Endothelial cell of umbilical vein (primary cell): Measurements from ENCODE around the gene PTPN12. TPM values are rescaled to one million over a fixed set of nuclear protein-coding genes. Genes with fewer than 3 reads are reported as not detected.

ENCODE experiments used
- BruUV-seq: library from RNA; stranded (reverse); fragments of 400-500 nt; replicated peaks from 2 replicates; lab custom pipeline; 2021; lab: Mats Ljungman, UMichigan
- CTCF ChIA-PET: fragments of 300-600, 350-600 bp; sonication (Branson Sonifier 250); formaldehyde crosslinking; loops from one replicate; lab custom pipeline; 2021; ENCODE audit warnings: antibody characterized with exemption, inconsistent platforms; lab: Charles Lee
- POLR2A ChIA-PET: fragments of 300-600, 350-600 bp; sonication (Branson Sonifier 250); formaldehyde crosslinking; loops from one replicate; lab custom pipeline; 2021; ENCODE audit warnings: antibody characterized with exemption, inconsistent platforms; lab: Charles Lee
- DNase-seq: peaks from one replicate; pipeline ENCODE4 v3.0.0-alpha.2; 2011; ENCODE audit warnings: low read depth, low spot score
- FAIRE-seq: peaks from 2 replicates; lab custom pipeline; 2011; peaks lifted over from hg19 to GRCh38; lab: Jason Lieb, UNC
- H2AFZ ChIP-seq: 2 replicates; pipeline ENCODE4 v1.6.0; 2012; ENCODE audit warnings: low read depth, low read length, control low read depth, inconsistent platforms
- H3K27ac ChIP-seq: 2 replicates; pipeline ENCODE4 v1.5.1; 2011; ENCODE audit warnings: low read depth, mild to moderate bottlenecking, control low read depth, low read length, moderate library complexity; ENCODE audit not compliant: insufficient read depth
- H3K27me3 ChIP-seq, 2 experiments: 2 replicates each; pipeline versions ENCODE4 v1.6.0 to v1.6.1; 2011; ENCODE audit warnings: low read length in 2 of 2, mixed read lengths in 1 of 2; ENCODE audit not compliant: control insufficient read depth in 2 of 2, insufficient read depth in 2 of 2
- H3K36me3 ChIP-seq, 2 experiments: 2 replicates in 1 of 2; 3 replicates in 1 of 2; pipeline ENCODE4 v1.5.1; 2011; ENCODE audit warnings: low read length in 2 of 2, mild to moderate bottlenecking in 1 of 2, moderate library complexity in 1 of 2; ENCODE audit not compliant: control insufficient read depth in 2 of 2, insufficient read depth in 2 of 2; ENCODE audit errors: extremely low read depth in 1 of 2
- H3K4me1 ChIP-seq: 3 replicates; pipeline ENCODE4 v1.5.1; 2011; ENCODE audit warnings: mild to moderate bottlenecking, low read length; ENCODE audit not compliant: control insufficient read depth, insufficient read depth; ENCODE audit errors: extremely low read depth
- H3K4me2 ChIP-seq: 2 replicates; pipeline ENCODE4 v1.6.1; 2011; ENCODE audit warnings: low read length, control low read depth, mixed read lengths; ENCODE audit not compliant: insufficient read depth
- H3K4me3 ChIP-seq, 3 experiments: fragments of 200-600 bp in 1 of 3; sonication (generic), shearing (Covaris generic) in 1 of 3; replicated peaks in 1 of 3; 2 replicates each; pipeline ENCODE4 v1.5.1; 2011 to 2016; ENCODE audit warnings: control low read depth in 3 of 3, low read length in 3 of 3, mild to moderate bottlenecking in 2 of 3, inconsistent platforms in 1 of 3, low read depth in 1 of 3, moderate library complexity in 1 of 3; ENCODE audit not compliant: insufficient read depth in 1 of 3
- H3K79me2 ChIP-seq: 2 replicates; pipeline ENCODE4 v1.6.0; 2012; ENCODE audit warnings: low read length, inconsistent platforms; ENCODE audit not compliant: control insufficient read depth, insufficient read depth
- H3K9ac ChIP-seq: replicated peaks from 2 replicates; pipeline ENCODE3; 2011; ENCODE audit warnings: low read length, control low read depth; ENCODE audit not compliant: insufficient read depth; ENCODE audit errors: extremely low read depth
- H3K9me1 ChIP-seq: replicated peaks from 3 replicates; pipeline ENCODE4 v1.6.0; 2011; ENCODE audit warnings: mild to moderate bottlenecking, low read length; ENCODE audit not compliant: control insufficient read depth, insufficient read depth; ENCODE audit errors: extremely low read depth
- H3K9me3 ChIP-seq: replicated peaks from 2 replicates; pipeline ENCODE4 v1.5.1; 2012; ENCODE audit warnings: low read length, inconsistent platforms; ENCODE audit not compliant: control insufficient read depth, insufficient read depth
- H4K20me1 ChIP-seq: replicated peaks from 2 replicates; pipeline ENCODE3; 2011; ENCODE audit warnings: mild to moderate bottlenecking, low read length; ENCODE audit not compliant: control insufficient read depth, insufficient read depth; ENCODE audit errors: extremely low read depth
- CTCF ChIP-seq, 2 donors: IDR thresholded peaks; 1 replicate in 1 of 2; 2 replicates in 1 of 2; pipeline ENCODE4 v1.5.1; 2011; ENCODE audit warnings: low read length in 2 of 2, mild to moderate bottlenecking in 2 of 2, moderate library complexity in 2 of 2, control low read depth in 1 of 2, inconsistent platforms in 1 of 2, low read depth in 1 of 2; ENCODE audit not compliant: insufficient read depth in 1 of 2; ENCODE audit errors: extremely low read depth in 1 of 2
- EZH2 ChIP-seq: IDR thresholded peaks from 2 replicates; pipeline ENCODE4 v1.6.1; 2012; ENCODE audit warnings: borderline replicate concordance, low read depth, mild to moderate bottlenecking, moderate library complexity, low read length, inconsistent platforms; ENCODE audit not compliant: severe bottlenecking
- FOS ChIP-seq: IDR thresholded peaks from 2 replicates; pipeline ENCODE4 v1.6.1; 2011; ENCODE audit warnings: mild to moderate bottlenecking, low read length, moderate library complexity, borderline replicate concordance; ENCODE audit not compliant: insufficient read depth
- GATA2 ChIP-seq: IDR thresholded peaks from 2 replicates; pipeline ENCODE4 v1.7.0; 2011; ENCODE audit warnings: low read depth, mild to moderate bottlenecking, moderate library complexity, mixed read lengths, low read length; ENCODE audit not compliant: insufficient read length, insufficient read depth
- JUN ChIP-seq: IDR thresholded peaks from 2 replicates; pipeline ENCODE4 v1.6.1; 2011; ENCODE audit warnings: borderline replicate concordance, low read depth; ENCODE audit not compliant: insufficient read length, insufficient read depth
- MAX ChIP-seq: IDR thresholded peaks from 2 replicates; pipeline ENCODE4 v1.6.1; 2011; ENCODE audit not compliant: insufficient read depth, insufficient read length
- MYC ChIP-seq: IDR thresholded peaks from one replicate; pipeline ENCODE4 v1.6.1; 2011; ENCODE audit warnings: mild to moderate bottlenecking, low read depth, low read length
- POLR2A ChIP-seq: IDR thresholded peaks from 2 replicates; pipeline ENCODE4 v1.6.1; 2012; ENCODE audit warnings: low read depth, mild to moderate bottlenecking, control low read depth, low read length
- POLR2AphosphoS5 ChIP-seq: IDR thresholded peaks from 2 replicates; pipeline ENCODE4 v1.6.1; 2012; ENCODE audit warnings: low read depth, mild to moderate bottlenecking, control low read depth, low read length, moderate library complexity; ENCODE audit not compliant: insufficient read depth
- dilution Hi-C: fragments of 300-500 bp; cut with MboI; formaldehyde crosslinking; loops from one replicate; pipeline ENCODE4 v1.15.0; 2019; ENCODE audit warnings: low sequenced_read_pairs; ENCODE audit not compliant: extremely low pct_ligation_motif_present
- intact Hi-C: fragments of 100-400 bp; cut with micrococcal nuclease; formaldehyde crosslinking; loops from one replicate; pipeline ENCODE4 v1.10.0; 2022
- polyA plus RNA-seq, 4 experiments: library from polyadenylated mRNA; depleted of rRNA in 3 of 4; stranded (reverse) in 3 of 4; unstranded in 1 of 4; fragments of >200 nt; gene quantifications; 2 replicates each; pipeline versions ENCODE4 v1.2.1 to v1.2.3, GENCODE V29; 2011 to 2012; ENCODE audit warnings: missing spikeins in 1 of 4
- total RNA-seq: library from RNA; stranded (reverse); gene quantifications from 2 replicates; pipeline ENCODE4 v1.2.3, GENCODE V29; 2021

The PTPN12 gene
- total and polyA plus RNA-seq, 2 donors (not counting 3 experiments of a cell fraction or from before 2014, with no cell fraction given): 30.6 to 137 TPM

DNA sequence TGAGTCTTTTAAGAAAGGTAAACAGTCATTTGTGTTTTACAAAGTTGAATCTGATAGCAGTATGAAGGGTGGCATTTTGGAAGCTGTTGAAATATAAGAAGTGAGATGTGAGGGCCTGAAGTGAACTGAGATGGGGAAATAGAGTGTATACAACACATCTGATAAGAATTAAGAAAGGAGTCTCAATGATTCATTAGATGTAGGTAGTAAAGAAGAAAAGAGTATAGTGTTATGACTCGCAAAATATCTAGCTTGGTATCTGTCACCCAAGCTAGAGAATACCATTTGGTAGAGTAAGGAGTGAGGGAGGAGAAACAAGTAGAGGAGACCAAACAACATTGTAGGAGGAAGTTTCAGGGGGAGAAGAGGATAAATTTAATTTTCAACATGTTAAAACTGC lies 5.3 kb downstream of the PTPN12 start:
- FAIRE-seq: no peak
- Histone ChIP-seq H3K36me3 (peaks cover 0 to 2% of the 10 kb centered on the region in 2 experiments), H3K9me1 (no peaks in the 10 kb centered on the region), H4K20me1 (peaks cover 29% of the 10 kb centered on the region), H3K9ac (no peak overlapping the region), H3K9me3 (no peaks in the 10 kb centered on the region), H3K4me1 (peaks cover 30% of the 10 kb centered on the region), H3K79me2 (peaks cover 95% of the 10 kb centered on the region), H2AFZ (no peak overlapping the region), H3K4me2 (no peak overlapping the region), H3K27me3 (no peaks in the 10 kb centered on the region), H3K27ac (no peak overlapping the region), H3K4me3 (no peak overlapping the region)
- dilution Hi-C loops (no loop called here), intact Hi-C loops (no loop called here)
- ChIA-PET CTCF (interaction anchor here (1.0 to 1.5 kb wide), 3 partner anchors 9 to 210 kb away, joined by 3 to 11 read pairs (median 3); no protein-coding TSS in a partner anchor), POLR2A (no interaction called here)
- DNase-seq: no peak
- BruUV-seq: no TSS peak
- no peak for TF ChIP-seq POLR2AphosphoS5
- TF ChIP-seq GATA2: no peak
- no peak for TF ChIP-seq JUN
- TF ChIP-seq EZH2: no peak
- no peak for TF ChIP-seq MAX
- TF ChIP-seq POLR2A: no peak
- no peak for TF ChIP-seq CTCF (IDR thresholded peaks at IDR 0.05; ENCODE audit: extremely low read depth in 1 of 2, insufficient read depth in 1 of 2, low read depth in 1 of 2, low read length in 2 of 2)
- no peak for TF ChIP-seq FOS
- TF ChIP-seq MYC: no peak
